GF-D8 (cell line): ENCODE data around the gene TRIM32.
A peak's percentile ranks its signal among the peaks of the same experiment; 100 is the strongest.

ENCODE experiments used
- DNase-seq: peaks from one replicate; lab custom pipeline; 2025; lab: John Stamatoyannopoulos, UW

Gene TRIM32

DNA sequence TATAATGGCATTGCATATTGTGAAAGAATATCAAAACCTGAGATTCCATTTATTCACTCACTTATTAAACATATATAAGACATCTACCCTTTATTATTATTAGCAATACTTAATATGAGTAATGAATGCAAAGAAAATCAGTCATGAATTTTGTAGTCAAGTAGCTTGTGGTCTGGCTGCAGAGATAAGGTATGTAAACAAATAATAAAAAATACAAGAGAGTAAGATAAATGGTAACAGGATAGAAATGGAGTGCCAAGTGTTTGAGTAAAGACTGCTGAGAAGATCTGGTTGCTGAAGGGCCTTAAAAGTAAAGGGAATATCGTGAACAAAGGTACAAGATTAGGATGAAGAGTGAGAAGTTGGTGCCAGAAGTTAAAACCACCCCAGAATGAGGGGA is 18.4 kb downstream of the TRIM32 start:
- no peak for DNase-seq

DNA sequence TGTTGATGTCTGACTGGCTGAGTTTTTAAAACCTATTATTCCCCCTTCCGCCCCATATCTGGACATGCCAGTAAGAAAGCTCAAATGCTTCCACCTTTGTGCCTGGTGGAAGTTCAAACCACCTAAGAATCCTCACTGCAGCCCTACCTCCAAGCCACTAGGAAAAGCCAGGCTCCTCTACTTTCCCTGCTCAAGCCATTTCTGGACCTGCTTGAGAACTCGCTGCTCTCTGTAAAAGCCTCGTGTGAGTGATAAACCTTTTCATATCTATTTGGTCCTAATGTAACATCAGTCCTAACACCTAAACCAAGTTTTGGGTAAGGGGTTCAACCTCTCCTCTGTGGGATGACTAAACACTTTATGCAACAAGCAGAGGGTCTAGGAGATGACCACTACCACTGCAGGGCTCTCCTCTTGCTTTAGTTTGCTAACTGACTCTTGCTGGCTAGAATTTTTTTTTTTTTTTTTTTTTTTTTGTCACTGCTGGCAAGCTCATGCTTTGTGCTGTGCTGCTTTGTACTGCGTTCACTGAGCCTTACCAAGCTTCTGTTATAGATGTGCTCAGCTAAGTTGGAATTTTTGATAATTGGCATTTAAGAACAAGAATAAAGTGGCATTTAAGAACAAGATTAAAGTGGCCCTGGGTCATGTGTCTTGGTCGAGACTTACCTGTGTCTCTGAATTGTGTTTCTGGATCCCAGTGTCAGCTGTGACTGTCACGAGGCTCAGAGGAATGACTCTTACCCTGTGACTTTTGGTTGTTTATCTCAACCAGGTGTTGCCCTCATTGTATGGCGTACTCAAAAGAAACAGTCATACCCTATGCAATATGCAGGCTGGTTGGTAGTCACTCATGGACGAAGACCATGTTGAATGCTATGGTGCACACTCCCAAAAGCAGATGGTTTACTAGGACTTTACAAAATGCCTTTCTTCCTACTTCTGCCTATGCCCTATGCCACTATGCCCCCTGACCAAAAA is 19.5 kb downstream of the TRIM32 start:
- no peak for DNase-seq

GRCh38 chr9:116712781-116713180 is 25.7 kb downstream of the TRIM32 start:
- DNase-seq, result no peak

DNA sequence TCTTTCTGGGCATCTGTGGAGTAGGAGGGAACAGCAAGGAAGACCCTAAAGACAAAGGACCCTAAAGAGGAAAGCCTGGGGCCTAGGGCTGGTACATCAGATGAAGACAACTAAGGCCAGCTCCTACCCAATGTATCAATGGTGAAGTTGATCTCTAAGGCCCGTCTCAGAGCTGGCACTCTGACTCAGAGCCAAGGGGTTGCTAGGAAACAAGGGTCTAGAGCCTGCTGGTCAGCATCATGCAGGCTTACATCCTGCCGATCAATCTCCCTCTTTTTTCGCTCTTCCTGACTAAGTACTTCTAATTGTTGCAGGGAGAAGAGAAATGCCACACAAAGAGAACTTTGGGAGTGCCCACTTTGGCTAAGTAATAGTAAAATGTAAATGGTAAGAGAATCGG is 26.2 kb downstream of the TRIM32 start:
- no peak for DNase-seq

DNA sequence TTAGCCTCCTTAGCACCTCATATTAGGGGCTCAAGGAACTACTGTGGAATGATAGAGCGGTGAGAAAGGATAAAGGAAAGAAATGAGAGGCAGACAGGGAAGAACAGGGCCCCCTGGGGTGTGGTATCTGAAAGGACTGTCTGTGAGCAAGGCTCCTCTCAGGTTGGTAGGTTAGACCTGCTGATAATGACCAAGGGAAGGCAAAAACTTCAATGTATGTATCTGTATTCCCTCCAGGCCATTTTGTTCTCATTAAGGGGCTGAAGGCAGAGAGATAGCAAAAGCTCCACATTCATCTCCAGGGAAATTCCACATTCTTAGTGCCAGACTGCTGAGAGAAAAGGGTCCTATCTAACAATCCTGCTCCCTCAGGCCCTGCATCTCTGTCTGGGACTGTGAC is 28.6 kb downstream of the TRIM32 start:
- no peak for DNase-seq

DNA sequence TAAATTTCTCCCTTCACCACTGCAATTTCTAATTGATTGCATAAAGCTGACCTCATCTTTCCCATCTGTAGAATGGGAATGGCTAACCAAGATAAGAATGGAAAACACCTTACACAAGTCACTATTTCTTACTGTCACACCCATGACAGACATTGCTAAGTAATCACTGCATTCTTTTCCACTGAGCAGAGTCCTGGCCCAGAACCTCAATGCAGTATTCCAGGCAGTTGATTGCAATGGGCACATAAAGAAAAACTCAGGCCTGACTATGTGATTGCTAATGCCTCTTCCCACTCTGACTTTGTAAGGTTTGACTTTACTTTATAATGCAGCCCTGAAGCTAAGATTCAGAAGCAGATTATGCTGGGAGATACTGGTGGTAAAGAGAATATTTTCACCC is 29.3 kb downstream of the TRIM32 start:
- DNase-seq, result no peak

- no peak for DNase-seq
Measured at GRCh38 chr9:116717150-116717549, 30.0 kb downstream of the TRIM32 start.

- DNase-seq, result no peak
Measured at GRCh38 chr9:116718111-116718510, 31.0 kb downstream of the TRIM32 start.

DNA sequence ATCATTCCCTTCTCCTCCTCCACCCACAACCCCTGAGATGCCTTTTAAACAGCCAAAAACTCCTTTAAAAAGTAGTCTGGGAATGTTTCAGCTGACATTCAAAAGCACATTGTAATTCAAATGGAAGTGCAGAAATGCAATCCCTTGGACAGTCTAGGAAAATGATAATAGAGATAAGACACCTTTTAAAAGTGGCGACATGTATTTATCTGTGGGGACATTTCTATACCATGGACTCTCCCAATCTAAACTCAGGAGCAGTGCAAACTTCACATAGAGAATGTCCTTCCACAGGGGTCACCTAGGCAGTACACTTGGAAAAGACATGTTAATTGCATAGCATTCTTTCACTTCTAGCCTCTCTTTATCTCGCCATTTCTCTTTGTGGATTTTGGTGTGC is 33.0 kb downstream of the TRIM32 start:
- no peak for DNase-seq

- DNase-seq, result no peak
Measured at GRCh38 chr9:116721411-116721810, 34.3 kb downstream of the TRIM32 start.

GRCh38 chr9:116721944-116722343 is 34.8 kb downstream of the TRIM32 start:
- no peak for DNase-seq

DNA sequence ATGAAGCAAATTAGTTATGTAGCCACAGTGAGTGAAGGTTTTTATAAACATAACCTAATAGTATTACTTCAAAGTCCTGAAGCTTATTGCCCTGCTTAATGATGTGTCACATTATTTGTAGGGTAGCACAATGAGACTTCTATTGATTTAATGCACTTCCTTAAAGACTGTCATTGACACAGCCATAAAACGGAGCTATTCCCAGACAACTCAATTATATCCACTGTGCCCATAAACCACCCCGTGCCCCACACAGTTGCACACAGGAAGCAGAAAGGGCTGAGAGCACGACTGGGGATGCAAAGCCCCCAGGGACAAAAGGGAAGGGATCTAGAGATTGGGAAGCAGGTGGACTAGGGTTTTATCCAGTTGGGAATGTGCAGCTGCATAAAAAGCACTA is 37.0 kb downstream of the TRIM32 start:
- DNase-seq, result no peak

GRCh38 chr9:116726602-116727001 is 39.5 kb downstream of the TRIM32 start:
- no peak for DNase-seq

DNA sequence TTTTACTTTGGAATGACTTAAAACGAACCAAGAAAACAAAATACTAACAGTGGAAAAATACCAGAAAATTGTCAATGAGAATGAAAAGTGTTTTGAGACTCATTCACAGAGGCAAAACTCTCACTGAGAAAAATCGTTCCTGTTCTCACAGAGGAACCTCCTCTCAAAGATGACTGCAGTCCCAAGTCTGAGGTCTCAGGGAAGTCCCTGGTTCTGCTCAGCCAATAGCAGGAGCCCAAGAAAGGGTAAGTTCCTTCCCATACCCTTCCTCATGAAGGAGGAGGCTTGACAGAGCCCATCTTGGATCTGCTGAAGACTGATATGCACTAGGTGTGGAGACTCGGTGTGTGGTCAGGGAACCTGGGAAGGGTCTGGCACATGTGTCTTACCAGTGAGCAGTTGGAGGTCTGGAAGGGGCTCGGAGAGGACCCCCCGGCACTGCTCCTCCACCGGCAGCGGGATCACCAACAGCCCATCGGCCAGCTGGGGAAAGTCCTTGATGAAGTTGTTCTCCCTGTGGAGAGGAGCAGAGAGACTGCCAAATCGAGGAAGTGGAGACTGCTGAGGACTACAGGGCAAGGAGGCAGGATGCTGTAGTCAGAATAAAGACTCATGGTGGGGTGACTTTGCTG is 46.0 kb downstream of the TRIM32 start:
- DNase-seq, result no peak

GRCh38 chr9:116736399-116737151 is 49.5 kb downstream of the TRIM32 start:
- no peak for DNase-seq

DNA sequence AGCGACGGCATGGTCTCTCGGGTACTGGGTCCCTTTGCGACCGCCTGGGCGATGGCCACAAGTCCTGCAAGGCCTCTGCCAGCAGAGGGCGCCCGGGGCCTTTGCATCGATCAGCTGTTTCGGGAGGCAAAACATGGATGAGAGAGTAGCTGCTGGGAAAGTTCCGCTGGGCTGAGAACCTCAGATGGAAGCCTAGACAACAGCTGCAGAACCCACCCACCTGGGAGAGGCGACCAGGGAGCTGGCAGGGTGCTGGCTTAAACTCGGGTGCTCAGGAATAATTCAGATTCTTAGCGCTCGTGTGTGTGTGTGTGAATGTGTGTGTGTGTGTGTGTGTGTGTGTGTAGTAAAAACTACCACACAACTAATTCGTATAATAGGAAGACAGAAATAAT is 50.0 kb downstream of the TRIM32 start:
- DNase-seq, result peak; percentile 17

DNA sequence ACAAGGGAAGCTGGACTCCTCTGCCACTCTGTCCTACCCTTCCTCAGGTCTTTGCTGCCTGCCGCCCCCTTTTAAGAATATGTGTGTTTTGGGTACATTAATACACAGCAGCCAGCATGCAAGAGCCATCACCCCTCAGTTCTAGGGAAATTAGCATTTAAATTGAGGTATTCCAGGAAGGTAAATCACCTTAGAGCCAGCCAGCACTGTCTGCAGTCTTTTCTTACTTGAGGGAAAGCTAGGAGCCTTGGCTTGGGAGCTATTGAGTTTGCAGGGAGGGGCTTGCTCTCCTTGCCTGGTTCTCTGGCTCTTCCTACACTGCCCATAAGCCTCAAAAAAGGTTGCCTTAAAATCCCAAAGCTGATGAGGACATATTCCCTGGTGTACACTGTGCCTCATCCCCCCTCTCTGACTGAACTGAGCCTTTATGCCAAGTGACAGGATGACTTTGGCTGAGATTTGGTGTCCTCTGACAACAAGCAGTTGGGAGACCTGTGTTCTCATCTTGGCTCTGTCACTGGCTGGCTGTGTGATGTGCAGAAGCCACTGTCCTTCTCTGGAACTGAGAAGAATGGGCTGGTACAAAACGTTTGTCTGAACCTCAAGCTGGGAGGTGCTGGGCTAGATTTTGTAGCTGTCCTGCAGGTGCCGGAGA is 54.1 kb downstream of the TRIM32 start:
- no peak for DNase-seq

DNA sequence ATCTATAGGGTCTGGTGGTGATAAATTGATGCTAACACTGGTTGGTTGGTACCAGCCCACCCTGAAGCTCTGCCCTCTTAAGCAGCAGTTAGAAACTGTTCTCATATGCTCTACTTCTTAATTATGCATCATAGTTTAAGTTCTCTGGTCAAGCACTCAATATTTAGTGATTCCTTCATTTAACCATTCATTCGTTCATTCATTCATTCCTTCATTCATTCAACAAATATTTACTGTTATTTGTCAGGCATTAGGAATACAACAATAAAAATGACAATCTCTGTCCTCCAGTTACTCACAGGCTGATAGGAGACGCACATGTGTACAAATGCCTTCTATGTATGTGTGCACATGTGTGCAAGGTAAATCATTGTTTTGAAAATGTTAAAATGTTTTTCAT is 54.6 kb downstream of the TRIM32 start:
- DNase-seq, result no peak

GRCh38 chr9:116749176-116749575 is 62.1 kb downstream of the TRIM32 start:
- DNase-seq, result no peak

DNA sequence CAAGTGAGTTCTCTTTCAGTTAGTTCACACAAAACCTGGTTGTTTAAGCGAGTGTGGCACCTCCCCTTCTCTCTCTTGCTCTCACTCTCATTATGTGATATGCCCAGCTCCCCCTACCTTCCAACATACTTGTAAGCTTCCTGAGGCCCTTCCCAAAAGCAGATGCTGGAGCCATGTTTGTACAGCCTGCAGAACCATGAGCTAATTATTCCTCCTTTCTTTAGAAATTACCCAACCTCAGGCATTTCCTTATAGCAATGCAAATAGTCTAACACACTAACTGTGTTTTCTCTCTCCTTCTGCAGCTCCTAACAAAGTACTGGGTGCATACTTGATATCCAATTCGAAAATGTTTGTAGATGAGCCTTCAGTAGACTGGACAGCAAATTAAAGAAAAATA is 62.7 kb downstream of the TRIM32 start:
- no peak for DNase-seq

- DNase-seq, result no peak
Measured at GRCh38 chr9:116750510-116750909, 63.4 kb downstream of the TRIM32 start.
